Adrenal gland (tissue), 5 donors: Measurements from ENCODE around the gene KCTD17.

Experiments
- POLR2A ChIP-seq, 2 donors: fragments of 450-650 bp; IDR thresholded peaks; one replicate each; pipeline ENCODE4 v1.6.1; 2017; ENCODE audit warnings: antibody characterized with exemption in 2 of 2, mild to moderate bottlenecking in 2 of 2, moderate library complexity in 1 of 2
- TF ChIP-seq, protein P1 (sequence below), 6 experiments: fragments of 450-650 bp in 4 of 6; fragments of 200-600 bp in 2 of 6; sonication (generic) in 1 of 6; IDR thresholded peaks; 1 replicate in 5 of 6; 2 replicates in 1 of 6; pipeline versions ENCODE4 v1.5.1 to v1.8.0; 2016 to 2021; ENCODE audit warnings: antibody characterized with exemption in 6 of 6, mild to moderate bottlenecking in 2 of 6, moderate library complexity in 1 of 6
- donor health status: DM: no; HTN: no; CAD: no.

DNA sequence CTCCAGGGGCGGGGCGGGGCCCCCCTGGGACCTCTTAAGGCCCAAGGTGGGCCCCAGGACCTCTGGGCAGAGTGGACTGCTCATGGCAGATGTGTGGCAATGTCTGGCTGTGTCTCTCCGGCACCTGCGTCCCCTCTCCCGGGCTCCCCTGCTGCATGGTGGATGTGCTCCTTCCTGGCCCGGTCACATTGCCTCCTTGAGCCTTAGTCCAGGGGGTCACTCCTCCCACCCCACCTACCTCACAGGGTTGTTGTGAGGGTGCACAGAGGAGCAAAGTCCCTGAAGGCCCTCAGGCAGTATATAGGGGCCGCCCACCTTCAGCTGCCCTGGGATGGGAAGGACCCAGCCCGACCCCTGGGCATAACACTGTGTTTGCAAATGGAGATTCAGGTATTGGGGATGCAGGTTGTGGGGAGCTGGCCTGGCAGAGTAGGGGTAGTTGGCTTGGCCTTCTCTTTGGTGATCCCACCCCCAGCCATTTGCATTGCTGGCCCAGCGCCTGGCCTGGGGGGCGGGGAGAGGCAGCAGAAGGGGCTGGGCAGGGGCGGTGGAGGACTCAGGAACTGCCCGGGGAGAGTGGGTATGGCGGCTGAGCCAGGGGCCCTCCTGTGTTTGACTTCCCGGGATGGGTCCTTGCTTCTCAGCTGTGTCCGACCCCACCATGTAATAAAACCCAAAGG is 11.3 kb downstream of the KCTD17 start:
- TF ChIP-seq, protein P1, sequence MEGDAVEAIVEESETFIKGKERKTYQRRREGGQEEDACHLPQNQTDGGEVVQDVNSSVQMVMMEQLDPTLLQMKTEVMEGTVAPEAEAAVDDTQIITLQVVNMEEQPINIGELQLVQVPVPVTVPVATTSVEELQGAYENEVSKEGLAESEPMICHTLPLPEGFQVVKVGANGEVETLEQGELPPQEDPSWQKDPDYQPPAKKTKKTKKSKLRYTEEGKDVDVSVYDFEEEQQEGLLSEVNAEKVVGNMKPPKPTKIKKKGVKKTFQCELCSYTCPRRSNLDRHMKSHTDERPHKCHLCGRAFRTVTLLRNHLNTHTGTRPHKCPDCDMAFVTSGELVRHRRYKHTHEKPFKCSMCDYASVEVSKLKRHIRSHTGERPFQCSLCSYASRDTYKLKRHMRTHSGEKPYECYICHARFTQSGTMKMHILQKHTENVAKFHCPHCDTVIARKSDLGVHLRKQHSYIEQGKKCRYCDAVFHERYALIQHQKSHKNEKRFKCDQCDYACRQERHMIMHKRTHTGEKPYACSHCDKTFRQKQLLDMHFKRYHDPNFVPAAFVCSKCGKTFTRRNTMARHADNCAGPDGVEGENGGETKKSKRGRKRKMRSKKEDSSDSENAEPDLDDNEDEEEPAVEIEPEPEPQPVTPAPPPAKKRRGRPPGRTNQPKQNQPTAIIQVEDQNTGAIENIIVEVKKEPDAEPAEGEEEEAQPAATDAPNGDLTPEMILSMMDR (IDR thresholded peaks at IDR 0.05) = no peak
- no peak for TF ChIP-seq POLR2A (IDR thresholded peaks at IDR 0.05)
